ENCODE results near the gene CIAO3. TPM values are rescaled to one million over a fixed set of nuclear protein-coding genes. Genes with fewer than 3 reads are reported as not detected.

Gene CIAO3
- total RNA-seq, 1 donor from 2014 or later, result 23.2 TPM

DNA sequence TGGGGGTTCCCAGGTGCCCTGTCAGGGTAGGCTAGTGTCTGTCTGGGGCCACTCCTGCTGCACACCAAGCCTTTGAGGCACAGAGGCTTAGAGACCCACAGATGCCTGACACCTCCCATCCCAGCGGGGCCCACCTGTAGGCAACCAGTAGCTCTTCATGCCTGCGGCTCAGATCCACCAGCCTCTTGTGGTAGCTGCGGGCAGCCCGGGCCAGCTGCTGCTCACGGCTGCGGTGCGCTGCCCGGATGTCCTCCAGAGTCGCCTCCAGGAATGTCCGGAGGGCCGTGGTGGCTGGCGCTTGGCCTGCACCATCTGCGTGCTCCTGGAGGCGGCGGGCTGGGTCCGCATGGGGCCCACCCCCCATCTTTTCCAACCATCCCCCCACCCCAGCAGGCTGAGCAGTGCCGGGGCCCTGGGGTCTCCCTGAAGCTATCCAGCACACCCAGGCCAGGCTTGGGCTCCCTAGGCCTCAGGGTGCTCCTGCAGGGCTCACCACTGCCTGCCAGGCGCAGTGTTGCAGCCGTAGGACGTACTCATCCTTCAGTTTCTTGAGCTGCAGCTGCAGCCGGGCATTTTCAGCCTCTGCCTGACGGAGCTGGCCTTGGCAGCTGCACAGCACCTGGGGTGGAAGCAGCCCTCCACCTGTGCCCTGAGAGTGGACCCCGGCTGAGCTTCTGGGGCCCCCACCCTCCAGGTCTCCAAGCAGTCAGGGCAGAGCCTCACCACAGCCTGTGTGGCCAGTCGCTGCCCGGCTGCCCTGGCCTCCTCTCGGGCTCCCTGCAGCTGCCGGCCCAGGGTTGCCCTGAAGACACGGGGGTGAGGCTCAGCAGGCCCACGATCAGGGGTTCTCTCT, 16.4 kb downstream of the CIAO3 start:
- no peak for DNase-seq (ENCODE audit: low read depth in 2 of 2)

GRCh38 chr16:723695-724094, 17.1 kb downstream of the CIAO3 start:
- no peak for DNase-seq (ENCODE audit: low read depth in 2 of 2)

DNA sequence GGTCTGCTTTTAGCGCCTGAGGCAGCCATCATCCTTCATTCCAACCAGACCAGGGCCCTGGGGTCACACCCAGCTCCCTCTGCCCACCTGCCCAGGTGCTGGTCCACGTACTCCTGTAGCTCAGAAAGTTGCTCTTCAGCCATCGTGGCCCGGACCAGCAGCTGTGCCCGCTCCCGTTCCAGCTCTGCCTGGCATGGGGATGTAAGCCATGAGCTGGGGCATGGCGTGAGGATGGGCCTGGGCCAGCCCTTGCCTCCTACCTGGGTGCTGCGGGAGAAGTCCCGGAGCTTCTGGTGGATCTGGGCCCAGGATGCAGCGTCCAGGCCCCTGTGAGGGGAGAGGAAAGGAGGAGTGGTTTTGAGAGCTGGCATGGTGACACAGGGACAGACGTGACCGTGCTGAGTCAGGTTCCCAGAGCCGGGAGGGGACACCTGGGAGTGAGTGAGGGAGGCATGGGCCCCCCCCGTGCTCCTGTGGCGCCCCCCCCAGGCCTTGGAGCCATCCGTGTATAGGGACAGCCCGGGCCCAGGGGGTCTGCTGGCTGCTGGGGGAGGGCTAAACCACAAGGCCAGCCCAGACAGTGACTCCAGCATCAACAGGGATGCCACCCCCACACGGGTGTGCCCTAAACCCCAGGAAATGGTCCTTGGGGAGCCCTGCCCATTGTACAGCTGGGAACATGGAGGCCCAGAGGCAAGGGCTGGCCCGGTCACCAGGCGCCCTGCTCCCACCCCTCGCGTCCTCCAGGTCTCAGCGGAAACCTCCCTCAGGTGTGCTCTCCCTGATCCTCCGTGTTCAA, 17.8 kb downstream of the CIAO3 start:
- DNase-seq (ENCODE audit: low read depth in 2 of 2), result no peak

DNA sequence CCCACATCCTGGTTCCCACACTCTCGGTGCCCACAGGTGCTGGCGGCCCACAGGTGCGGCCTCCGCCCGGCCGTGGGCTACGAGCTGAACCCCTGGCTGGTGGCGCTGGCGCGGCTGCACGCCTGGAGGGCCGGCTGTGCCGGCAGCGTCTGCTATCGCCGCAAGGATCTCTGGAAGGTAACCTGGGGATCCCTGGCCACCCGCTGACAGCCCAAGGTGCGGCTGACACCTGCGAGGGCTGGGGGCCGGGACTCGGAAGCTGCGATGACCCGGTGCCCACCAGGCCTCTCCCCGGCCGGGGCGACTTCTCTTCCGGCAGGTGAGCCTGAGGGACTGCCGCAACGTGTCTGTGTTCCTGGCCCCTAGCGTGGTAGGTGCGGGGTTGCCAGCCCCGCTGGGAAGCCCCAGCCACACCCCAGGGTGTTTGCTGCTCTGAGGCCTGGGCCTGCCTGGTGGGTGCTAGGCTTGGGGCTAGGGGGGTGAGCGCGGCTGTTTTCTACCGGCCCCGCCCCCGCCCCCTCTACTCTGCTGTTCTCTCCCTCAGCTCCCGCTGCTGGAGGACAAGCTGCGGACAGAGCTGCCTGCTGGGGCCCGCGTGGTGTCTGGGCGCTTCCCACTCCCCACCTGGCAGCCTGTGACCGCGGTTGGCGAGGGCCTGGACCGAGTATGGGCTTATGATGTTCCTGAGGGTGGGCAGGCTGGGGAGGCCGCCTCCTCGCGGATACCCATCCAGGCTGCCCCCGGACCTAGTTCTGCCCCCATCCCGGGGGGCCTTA, 18.8 kb downstream of the CIAO3 start:
- no peak for DNase-seq (ENCODE audit: low read depth in 2 of 2)

- peak; percentile 29 to 73 for DNase-seq (ENCODE audit: low read depth in 2 of 2)
Observed at GRCh38 chr16:720990-721764, 19.6 kb downstream of the CIAO3 start, which contains the start of gene ANTKMT. Gene ANTKMT (plus strand): TSS chr16:721146. CDS start chr16:721275, 129 bp downstream.

DNA sequence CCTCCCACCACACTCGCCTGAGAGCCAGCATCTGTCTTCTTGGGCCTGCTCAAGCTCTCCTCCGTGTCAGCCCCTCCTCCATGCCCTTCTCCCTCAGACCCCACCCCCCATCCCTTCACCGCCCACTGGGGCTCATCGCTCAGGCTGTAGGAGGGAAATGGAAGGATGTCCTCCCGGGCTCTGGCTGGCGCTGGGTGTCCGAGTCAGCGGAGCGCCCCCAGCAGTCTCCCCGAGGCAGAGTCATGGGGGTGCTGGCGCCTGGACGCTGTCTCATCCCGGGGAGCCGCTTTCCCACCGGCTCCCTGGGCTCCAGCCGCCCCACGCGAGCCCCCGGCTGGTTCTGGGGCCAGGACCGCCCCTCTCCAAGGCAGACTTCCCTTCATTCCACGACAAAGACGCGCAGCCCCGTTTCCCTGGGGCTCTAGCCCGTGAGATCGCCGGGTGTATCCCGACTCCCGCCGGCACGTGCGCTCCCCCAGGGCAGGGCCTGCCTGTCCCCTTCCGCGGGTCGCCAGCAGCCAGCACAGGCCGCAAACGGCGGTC, 20.3 kb downstream of the CIAO3 start:
- peak in 1 of 2 donors; percentile 31 for DNase-seq (ENCODE audit: low read depth in 2 of 2)

DNA sequence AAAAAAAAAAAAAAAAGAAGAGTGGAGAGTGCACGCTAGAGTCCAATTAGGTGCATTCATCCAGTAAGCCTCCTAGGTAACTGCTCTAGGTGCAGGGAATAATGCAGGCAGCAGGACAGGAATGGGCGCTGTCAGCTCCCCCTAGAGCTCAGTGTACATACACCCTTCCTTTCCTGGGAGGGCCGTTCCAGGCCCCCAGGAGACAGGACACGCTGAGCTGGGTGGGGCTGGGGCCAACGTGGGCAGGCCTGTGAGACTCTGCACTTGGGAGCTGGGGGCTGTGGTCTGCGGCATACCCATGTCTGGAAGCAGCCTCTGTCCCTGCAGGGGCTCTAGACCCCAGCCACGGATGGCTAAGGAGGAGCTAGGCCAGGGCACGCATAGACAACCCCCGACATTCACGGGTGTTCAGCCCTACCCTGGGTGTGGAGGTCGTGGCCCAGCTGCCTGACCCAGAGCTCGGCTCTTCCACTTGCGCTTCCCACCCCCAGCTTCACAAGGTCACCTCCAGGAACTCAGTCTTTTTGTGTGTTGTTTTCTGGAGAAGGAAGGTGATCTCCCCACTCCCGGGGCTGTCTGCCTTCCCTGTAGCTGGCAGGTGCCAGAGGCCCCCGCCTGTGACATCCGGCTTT, 20.9 kb downstream of the CIAO3 start:
- DNase-seq (ENCODE audit: low read depth in 2 of 2), result no peak

DNA sequence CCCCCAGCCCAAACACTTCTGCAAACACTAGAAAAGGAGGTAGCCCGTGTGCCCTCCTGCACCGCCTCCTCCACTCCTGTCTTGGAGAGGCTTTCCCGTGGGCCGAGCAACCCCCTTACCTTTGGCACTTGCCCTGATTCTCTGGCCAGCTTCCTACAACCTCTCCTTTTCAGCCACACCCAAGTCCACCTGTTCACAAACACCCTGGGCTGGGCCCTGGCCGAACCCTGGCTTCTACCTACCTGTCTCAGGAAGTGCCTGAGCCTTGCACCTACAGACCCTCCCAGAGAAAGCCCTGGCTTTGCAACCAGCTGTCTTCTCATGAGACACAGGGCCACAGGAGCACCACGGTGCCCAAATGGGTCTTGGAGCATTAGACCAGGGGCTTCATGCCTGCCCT, 21.9 kb downstream of the CIAO3 start:
- DNase-seq (ENCODE audit: low read depth in 2 of 2), result no peak

GRCh38 chr16:718389-718788, 22.4 kb downstream of the CIAO3 start:
- DNase-seq (ENCODE audit: low read depth in 2 of 2), result no peak

DNA sequence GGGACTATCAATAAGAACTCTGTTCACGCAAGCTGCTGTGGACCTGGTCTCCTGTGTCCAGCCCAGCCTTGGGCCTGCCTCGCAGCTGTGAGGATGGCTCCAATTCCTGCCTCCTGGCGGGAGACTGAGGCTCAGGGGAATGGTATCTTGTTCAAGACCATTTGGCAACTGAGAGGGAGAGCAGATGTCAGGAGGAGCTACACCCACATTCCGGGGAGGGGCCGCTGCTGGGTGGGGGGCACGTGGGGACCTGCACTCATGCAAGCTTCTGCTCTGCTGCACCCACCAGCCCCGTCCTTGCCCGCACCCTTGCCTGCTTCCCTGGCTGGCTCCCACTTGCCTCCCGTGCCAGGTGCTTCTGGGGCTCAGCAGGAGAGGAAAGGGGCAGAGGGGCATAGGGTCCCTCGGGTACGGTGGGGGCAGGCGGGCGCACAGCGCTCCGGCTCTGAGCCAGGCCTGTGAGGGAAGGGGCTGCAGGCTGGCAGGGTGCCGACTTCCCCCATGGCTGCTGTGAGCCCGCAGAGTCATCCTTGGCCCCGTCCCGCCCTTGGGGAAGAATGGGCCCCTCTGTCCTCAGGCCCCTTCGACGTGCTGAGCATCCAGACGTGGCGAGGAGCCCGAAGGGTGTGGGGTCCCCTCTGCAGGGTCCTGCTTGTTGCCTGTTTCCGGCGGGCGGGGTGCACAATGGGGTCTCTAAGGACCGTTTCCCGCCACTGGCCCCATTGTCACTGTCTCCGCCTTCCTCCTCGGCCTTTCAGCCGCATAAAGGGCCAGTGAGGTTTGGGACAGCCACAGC, 23.1 kb downstream of the CIAO3 start:
- DNase-seq (ENCODE audit: low read depth in 2 of 2), result no peak

DNA sequence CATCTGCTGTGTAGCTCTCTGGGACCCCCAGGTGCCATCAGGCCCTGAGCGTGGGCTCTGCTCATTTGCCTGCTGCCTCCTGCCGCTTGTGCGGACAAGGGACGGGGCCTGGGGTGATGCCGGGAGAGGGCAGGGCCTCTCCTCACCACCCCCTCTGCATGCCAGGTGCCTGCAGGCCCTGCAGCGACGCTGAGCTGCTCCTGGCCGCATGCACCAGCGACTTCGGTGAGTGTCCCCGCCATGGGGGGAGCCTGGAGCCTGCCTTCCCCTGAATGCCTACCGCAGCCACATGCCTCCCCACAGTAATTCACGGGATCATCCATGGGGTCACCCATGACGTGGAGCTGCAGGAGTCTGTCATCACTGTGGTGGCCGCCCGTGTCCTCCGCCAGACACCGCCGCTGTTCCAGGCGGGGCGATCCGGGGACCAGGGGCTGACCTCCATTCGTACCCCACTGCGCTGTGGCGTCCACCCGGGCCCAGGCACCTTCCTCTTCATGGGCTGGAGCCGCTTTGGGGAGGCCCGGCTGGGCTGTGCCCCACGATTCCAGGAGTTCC, 23.9 kb downstream of the CIAO3 start:
- DNase-seq (ENCODE audit: low read depth in 2 of 2), result no peak

DNA sequence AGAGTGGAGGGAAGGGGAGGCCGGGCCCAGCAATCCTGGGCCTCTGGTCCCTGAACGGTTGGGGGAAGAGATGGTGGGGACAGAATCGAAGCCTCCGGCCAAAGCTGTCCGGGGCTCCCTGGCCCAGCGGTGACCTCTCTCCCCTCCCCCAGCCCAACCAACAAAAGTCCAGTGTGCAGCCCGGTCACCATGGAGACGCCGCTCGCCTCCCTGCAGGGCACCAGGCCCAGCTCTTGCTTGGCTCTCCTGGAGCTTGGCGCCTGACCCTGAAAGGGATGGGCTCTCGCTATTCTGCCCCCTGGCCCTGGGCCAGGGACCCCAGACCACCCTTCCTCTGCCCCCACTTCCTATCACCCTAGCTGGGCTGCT, 24.6 kb downstream of the CIAO3 start:
- no peak for DNase-seq (ENCODE audit: low read depth in 2 of 2)

- peak in 1 of 2 donors; percentile 48 for DNase-seq (ENCODE audit: low read depth in 2 of 2)
Observed at GRCh38 chr16:715477-716199, 25.2 kb downstream of the CIAO3 start.

DNA sequence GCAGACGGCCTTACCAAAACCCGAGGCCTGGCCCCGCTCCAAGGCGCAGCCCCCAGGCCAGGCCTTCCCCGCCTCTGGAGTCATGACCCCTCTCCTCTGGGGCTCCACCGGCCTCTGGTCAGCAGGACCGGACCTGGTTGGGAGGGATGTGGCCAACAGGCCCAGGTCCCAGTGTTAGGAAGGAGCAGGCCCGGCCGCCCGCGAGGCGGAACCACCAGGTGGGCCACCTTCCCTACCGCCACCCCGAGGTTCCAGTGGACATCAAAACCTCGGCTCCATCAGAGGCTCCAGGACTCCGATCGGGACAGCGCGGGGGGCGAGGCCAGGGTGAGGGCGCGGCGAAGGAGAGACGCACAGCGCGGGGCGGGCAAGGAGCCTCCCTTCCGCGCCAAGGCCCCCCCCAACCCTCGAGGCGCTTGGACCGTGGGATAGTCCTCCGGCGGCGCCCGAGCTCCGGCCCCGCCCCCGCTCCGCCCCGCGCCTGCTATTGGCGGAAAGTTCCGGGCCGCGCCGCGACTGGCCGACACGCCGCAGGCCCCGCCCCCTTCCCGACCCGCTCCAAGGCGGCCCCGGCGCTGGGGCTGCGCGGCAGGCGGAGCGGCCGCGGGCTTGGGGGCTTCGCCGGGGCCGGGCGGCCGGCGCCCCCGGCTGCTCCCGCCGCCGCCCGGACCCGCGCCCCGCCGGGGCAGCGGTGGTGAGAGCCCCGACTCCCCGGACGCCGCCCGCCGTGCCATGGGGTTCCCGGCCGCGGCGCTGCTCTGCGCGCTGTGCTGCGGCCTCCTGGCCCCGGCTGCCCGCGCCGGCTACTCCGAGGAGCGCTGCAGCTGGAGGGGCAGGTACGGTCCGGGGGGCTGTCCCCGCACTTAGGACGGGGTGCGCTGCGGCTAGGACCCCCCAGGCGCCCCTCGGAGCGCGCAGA, 26.0 kb downstream of the CIAO3 start, which contains the start of gene METRN:
Gene METRN, plus strand, starts transcription at position 561 of the 919 bp plus-strand sequence. Its CDS starts 172 bp downstream, at position 733.
- DNase-seq (ENCODE audit: low read depth in 2 of 2), result peak; percentile 40 to 91

- peak in 1 of 2 donors; percentile 20 for DNase-seq (ENCODE audit: low read depth in 2 of 2)
Observed at GRCh38 chr16:714079-714478, 26.7 kb downstream of the CIAO3 start.

DNA sequence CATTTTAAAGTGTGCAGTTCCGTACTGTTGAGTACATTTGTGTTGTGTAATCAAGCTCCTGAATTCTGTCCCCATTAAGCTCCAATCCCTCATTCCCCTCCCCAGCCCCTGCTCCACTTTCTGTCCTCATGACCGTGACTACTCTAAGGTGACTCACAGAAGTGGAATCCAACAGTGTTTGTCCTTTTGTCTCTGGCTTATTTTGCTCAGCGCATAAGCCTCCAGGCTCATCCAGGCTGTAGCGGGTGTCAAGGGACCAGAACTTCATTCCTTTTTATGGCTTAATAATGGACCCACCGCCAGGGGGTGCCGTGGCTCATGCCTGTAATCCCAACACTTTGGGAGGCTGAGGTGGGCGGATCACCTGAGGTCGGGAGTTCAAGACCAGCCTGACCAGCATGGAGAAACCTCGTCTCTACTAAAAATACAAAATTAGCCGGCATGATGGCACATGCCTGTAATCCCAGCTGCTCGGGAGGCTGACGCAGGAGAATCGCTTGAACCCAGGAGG, 28.0 kb downstream of the CIAO3 start:
- peak; percentile 36 to 76 for DNase-seq (ENCODE audit: low read depth in 2 of 2)
